Left lung (tissue), 10 donors: Measurements from ENCODE around the gene EXOC4. TPM values are rescaled to one million over a fixed set of nuclear protein-coding genes. Genes with fewer than 3 reads are reported as not detected.

Source experiments
- ATAC-seq: fragments of 200-7000 bp; cut with Tn5 transposase; one replicate; pipeline ENCODE4 v1.9.1; 2020; ENCODE audit warnings: moderate library complexity
- DNase-seq, 4 donors: peaks; one replicate each; pipeline ENCODE4 v3.0.0-alpha.2; 2013 to 2020
- H3K27ac ChIP-seq, 2 donors: fragments of 200-600 bp; sonication (generic) in 1 of 2; one replicate each; pipeline versions ENCODE4 v1.5.0 to v1.8.0; 2020 to 2021
- H3K27me3 ChIP-seq, 2 donors: fragments of 200-600 bp; sonication (generic) in 1 of 2; one replicate each; pipeline versions ENCODE4 v1.5.0 to v1.8.0; 2020 to 2021
- H3K36me3 ChIP-seq, 2 donors: fragments of 200-600 bp; sonication (generic) in 1 of 2; one replicate each; pipeline versions ENCODE4 v1.5.0 to v1.8.0; 2020 to 2021
- H3K4me1 ChIP-seq, 2 donors: fragments of 200-600 bp; one replicate each; pipeline ENCODE4 v1.8.0; 2021
- H3K4me3 ChIP-seq, 2 donors: fragments of 200-600 bp; sonication (generic) in 1 of 2; one replicate each; pipeline versions ENCODE4 v1.5.0 to v1.8.0; 2020 to 2021; ENCODE audit warnings: mild to moderate bottlenecking in 1 of 2
- H3K9me3 ChIP-seq, 2 donors: fragments of 200-600 bp; sonication (generic) in 1 of 2; one replicate each; pipeline versions ENCODE4 v1.5.0 to v1.8.0; 2020 to 2021
- CTCF ChIP-seq, 2 donors: fragments of 200-600 bp; sonication (generic) in 1 of 2; IDR thresholded peaks; one replicate each; pipeline versions ENCODE4 v1.5.0 to v1.8.0; 2021; ENCODE audit warnings: antibody characterized with exemption in 2 of 2
- intact Hi-C, 2 donors: fragments of 100-400 bp; cut with DNase I; formaldehyde crosslinking; loops; one replicate each; pipeline versions ENCODE4 v1.11.2 to v1.14.2; 2022
- polyA plus RNA-seq, 6 donors: library from polyadenylated mRNA; unstranded; fragments of 120-200 nt; gene quantifications; one replicate each; pipeline ENCODE4 v1.2.1, GENCODE V29; 2013; ENCODE audit not compliant: insufficient read length in 6 of 6
- total RNA-seq, 2 donors: library from RNA; stranded (reverse); fragmentation: NEBNext Ultra II Directional; extraction: Animal tissue kit (Norgen Biotek cat#: 25700); gene quantifications; one replicate each; pipeline ENCODE4 v1.2.1, GENCODE V29; 2021
- donor health status: DM: no; HTN: yes; CAD: no.
- donor health status: DM: no; HTN: no; CAD: no.

The EXOC4 gene
- total and polyA plus RNA-seq, 8 donors = 52.5 to 79.4 (median 65.9) TPM

- intact Hi-C loops = no loop called here
- Histone ChIP-seq H3K27ac (no peak overlapping the region), H3K27me3 (no peaks in the 10 kb centered on the region), H3K9me3 (no peaks in the 10 kb centered on the region), H3K4me3 (no peak overlapping the region), H3K4me1 (no peaks in the 10 kb centered on the region), H3K36me3 (no peaks in the 10 kb centered on the region)
- DNase-seq (no peak), ATAC-seq (no peak)
- no peak for TF ChIP-seq CTCF (IDR thresholded peaks at IDR 0.05)
These were observed 35.1 kb upstream of the EXOC4 start for GRCh38 chr7:133217773-133218172.

GRCh38 chr7:133230591-133231194 is 22.2 kb upstream of the EXOC4 start:
- ATAC-seq (peak; percentile 89), DNase-seq (peak in 1 of 4 donors; percentile 34)
- Histone ChIP-seq H3K4me3 (no peak overlapping the region), H3K9me3 (no peaks in the 10 kb centered on the region), H3K36me3 (no peaks in the 10 kb centered on the region), H3K27me3 (no peaks in the 10 kb centered on the region), H3K27ac (no peak overlapping the region), H3K4me1 (no peaks in the 10 kb centered on the region)
- intact Hi-C loops = no loop called here
- TF ChIP-seq CTCF (IDR thresholded peaks at IDR 0.05) = peak; percentile 63 to 71

- Histone ChIP-seq H3K27ac (no peak overlapping the region), H3K4me1 (no peaks in the 10 kb centered on the region), H3K9me3 (no peaks in the 10 kb centered on the region), H3K27me3 (no peaks in the 10 kb centered on the region), H3K36me3 (no peaks in the 10 kb centered on the region), H3K4me3 (no peak overlapping the region)
- no peak for ATAC-seq
- intact Hi-C loops = no loop called here
- peak in 1 of 4 donors; percentile 20 for DNase-seq
- TF ChIP-seq CTCF (IDR thresholded peaks at IDR 0.05) = no peak
These were observed 19.7 kb upstream of the EXOC4 start for GRCh38 chr7:133233142-133233541.

- H3K4me1 ChIP-seq = no peaks in the 10 kb centered on the region
- DNase-seq (peak in 1 of 4 donors; percentile 11), ATAC-seq (no peak)
- no peak overlapping the region for H3K4me3 ChIP-seq
- H3K27me3 ChIP-seq = no peaks in the 10 kb centered on the region
- TF ChIP-seq CTCF (IDR thresholded peaks at IDR 0.05) = no peak
- H3K9me3 ChIP-seq = no peaks in the 10 kb centered on the region
- no peaks in the 10 kb centered on the region for H3K36me3 ChIP-seq
- no peak overlapping the region for H3K27ac ChIP-seq
- intact Hi-C loops = no loop called here
These were observed 17.7 kb upstream of the EXOC4 start for GRCh38 chr7:133234961-133235875.

GRCh38 chr7:133237545-133237944 is 15.3 kb upstream of the EXOC4 start:
- no peak for DNase-seq
- Histone ChIP-seq H3K36me3 (no peaks in the 10 kb centered on the region), H3K27me3 (no peaks in the 10 kb centered on the region), H3K4me1 (no peaks in the 10 kb centered on the region), H3K4me3 (no peak overlapping the region), H3K27ac (no peak overlapping the region), H3K9me3 (no peaks in the 10 kb centered on the region)
- ATAC-seq = no peak
- TF ChIP-seq CTCF (IDR thresholded peaks at IDR 0.05) = no peak
- intact Hi-C loops = no loop called here
